Natural killer cell (primary cell): ENCODE results near the gene EXOC3L1. TPM values are rescaled to one million over a fixed set of nuclear protein-coding genes. Genes with fewer than 3 reads are reported as not detected.

ENCODE experiments used
- ATAC-seq, 3 donors: fragments of 150-1000 bp in 2 of 3; fragments of 200-7000 bp in 1 of 3; cut with Tn5 transposase; 1 replicate in 1 of 3; 2 replicates in 2 of 3; pipeline ENCODE4 v1.10.0; 2021; ENCODE audit warnings: mild to moderate bottlenecking in 2 of 3, moderate library complexity in 2 of 3
- DNase-seq, 2 donors: peaks; one replicate each; pipeline versions ENCODE4 v3.0.0 to v3.0.0-alpha.2; 2013 to 2021; ENCODE audit warnings: mixed read lengths in 1 of 2
- H3K27ac ChIP-seq: one replicate; pipeline ENCODE4 v1.5.1; 2013; ENCODE audit warnings: mild to moderate bottlenecking, low read length
- H3K27me3 ChIP-seq: one replicate; pipeline ENCODE4 v1.6.1; 2013; ENCODE audit warnings: low read length; ENCODE audit not compliant: control insufficient read depth, insufficient read depth
- H3K36me3 ChIP-seq: one replicate; pipeline ENCODE4 v1.6.1; 2013; ENCODE audit warnings: low read length; ENCODE audit not compliant: control insufficient read depth, insufficient read depth
- H3K4me1 ChIP-seq: one replicate; pipeline ENCODE4 v1.6.1; 2013; ENCODE audit warnings: low read length; ENCODE audit not compliant: control insufficient read depth, insufficient read depth
- H3K4me3 ChIP-seq: one replicate; pipeline ENCODE4 v1.5.1; 2013; ENCODE audit warnings: low read length
- H3K9me3 ChIP-seq: one replicate; pipeline ENCODE4 v1.6.1; 2013; ENCODE audit warnings: low read length; ENCODE audit not compliant: control insufficient read depth, insufficient read depth
- H3K27ac Mint-ChIP-seq, 2 donors: one replicate each; pipeline ENCODE4 v1.8.0; 2022; ENCODE audit warnings: mild to moderate bottlenecking in 2 of 2, mixed read lengths in 2 of 2, moderate library complexity in 1 of 2
- H3K27me3 Mint-ChIP-seq, 2 donors: one replicate each; pipeline ENCODE4 v1.8.0; 2022; ENCODE audit warnings: low read depth in 2 of 2, mixed read lengths in 2 of 2
- H3K36me3 Mint-ChIP-seq: one replicate; pipeline ENCODE4 v1.8.0; 2022; ENCODE audit warnings: mixed read lengths
- H3K4me1 Mint-ChIP-seq, 2 donors: one replicate each; pipeline ENCODE4 v1.8.0; 2022; ENCODE audit warnings: mixed read lengths in 2 of 2
- H3K4me3 Mint-ChIP-seq: one replicate; pipeline ENCODE4 v1.8.0; 2022; ENCODE audit warnings: mild to moderate bottlenecking, moderate library complexity, mixed read lengths
- H3K9me3 Mint-ChIP-seq, 2 donors: one replicate each; pipeline ENCODE4 v1.8.0; 2022; ENCODE audit warnings: mixed read lengths in 2 of 2
- WGBS: methylation state at CpG from one replicate; pipeline ENCODE4 v1.1.7; 2013; ENCODE audit warnings: missing lambda C conversion rate; ENCODE audit not compliant: insufficient coverage; 5-methylcytosine and 5-hydroxymethylcytosine counted together
- intact Hi-C: fragments of 100-400 bp; cut with micrococcal nuclease; formaldehyde crosslinking; loops from one replicate; pipeline ENCODE4 v1.14.2; 2022
- total RNA-seq, 4 donors: library from RNA; stranded (reverse); fragments of 120-200 nt in 1 of 4; gene quantifications; one replicate each; pipeline versions ENCODE4 v1.2.3 to v1.2.4, GENCODE V29; 2013 to 2022
- TF ChIP-seq, protein P1 (sequence below): fragments of 200-600 bp; IDR thresholded peaks from one replicate; pipeline ENCODE4 v1.8.0; 2022; ENCODE audit warnings: antibody characterized with exemption

Gene EXOC3L1
- total RNA-seq, 3 donors from 2014 or later (not counting 1 experiment from before 2014, with no cell fraction given), result not detected

DNA sequence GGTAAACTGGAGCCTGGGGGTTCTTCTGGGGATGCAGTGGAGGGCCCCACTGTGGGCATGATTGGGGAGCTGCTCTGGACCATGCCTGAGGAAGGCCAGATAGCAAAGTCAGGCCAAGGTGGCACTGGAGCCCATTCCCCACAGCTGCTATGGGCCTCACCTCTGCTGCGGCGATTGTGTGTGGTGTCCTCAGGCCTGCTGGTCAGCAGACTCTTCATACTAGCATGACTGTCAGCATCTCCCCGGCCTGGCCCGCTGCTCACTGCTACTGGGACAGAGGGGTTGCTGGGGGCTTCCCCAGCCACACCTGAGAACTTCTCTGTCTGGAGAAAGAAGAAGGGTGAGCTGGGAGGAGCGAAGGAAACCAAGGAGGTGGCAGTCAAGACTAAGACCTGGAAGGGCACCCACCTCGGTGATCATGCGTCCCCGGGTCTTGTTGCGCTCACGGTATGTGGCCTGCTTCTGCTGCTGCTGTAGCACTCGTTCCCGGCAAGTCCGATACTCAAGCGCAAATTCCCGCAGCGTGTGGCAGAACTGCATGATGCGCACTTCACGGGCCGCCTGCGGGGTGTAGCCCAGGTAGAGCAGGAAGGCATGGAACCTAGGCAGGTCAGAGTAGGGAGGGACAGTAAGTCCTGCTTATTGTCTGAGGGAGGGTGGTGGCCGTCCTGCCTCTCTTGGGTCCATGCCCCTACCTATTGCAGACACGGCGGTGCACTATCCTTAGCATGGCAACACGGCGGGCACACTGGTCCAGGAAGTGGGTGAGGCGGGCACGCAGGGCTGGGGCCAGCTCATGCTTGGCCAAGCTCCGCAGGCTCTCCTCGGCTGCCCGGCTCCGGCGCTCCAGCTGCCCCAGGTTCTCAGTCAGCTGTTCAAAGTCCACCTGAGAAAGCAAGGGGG is 40.2 kb upstream of the EXOC3L1 start:
- Mint-ChIP-seq H3K27ac (no peak overlapping the region), H3K4me1 (peaks cover 28 to 29% of the 10 kb centered on the region in 2 donors), H3K4me3 (no peak overlapping the region), H3K27me3 (no peaks in the 10 kb centered on the region), H3K9me3 (no peaks in the 10 kb centered on the region), H3K36me3 (no peaks in the 10 kb centered on the region)
- ATAC-seq (no peak), DNase-seq (no peak)
- H3K27ac ChIP-seq, result no peak overlapping the region
- WGBS, result 98% methylated on average over 32 of the region's 32 CpGs
- peaks cover 26% of the 10 kb centered on the region for H3K4me1 ChIP-seq
- H3K9me3 ChIP-seq, result no peaks in the 10 kb centered on the region
- no peak overlapping the region for H3K4me3 ChIP-seq
- H3K36me3 ChIP-seq, result peaks cover 43% of the 10 kb centered on the region
- TF ChIP-seq, protein P1, sequence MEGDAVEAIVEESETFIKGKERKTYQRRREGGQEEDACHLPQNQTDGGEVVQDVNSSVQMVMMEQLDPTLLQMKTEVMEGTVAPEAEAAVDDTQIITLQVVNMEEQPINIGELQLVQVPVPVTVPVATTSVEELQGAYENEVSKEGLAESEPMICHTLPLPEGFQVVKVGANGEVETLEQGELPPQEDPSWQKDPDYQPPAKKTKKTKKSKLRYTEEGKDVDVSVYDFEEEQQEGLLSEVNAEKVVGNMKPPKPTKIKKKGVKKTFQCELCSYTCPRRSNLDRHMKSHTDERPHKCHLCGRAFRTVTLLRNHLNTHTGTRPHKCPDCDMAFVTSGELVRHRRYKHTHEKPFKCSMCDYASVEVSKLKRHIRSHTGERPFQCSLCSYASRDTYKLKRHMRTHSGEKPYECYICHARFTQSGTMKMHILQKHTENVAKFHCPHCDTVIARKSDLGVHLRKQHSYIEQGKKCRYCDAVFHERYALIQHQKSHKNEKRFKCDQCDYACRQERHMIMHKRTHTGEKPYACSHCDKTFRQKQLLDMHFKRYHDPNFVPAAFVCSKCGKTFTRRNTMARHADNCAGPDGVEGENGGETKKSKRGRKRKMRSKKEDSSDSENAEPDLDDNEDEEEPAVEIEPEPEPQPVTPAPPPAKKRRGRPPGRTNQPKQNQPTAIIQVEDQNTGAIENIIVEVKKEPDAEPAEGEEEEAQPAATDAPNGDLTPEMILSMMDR, result no peak
- intact Hi-C loops, result no loop called here
- no peaks in the 10 kb centered on the region for H3K27me3 ChIP-seq

DNA sequence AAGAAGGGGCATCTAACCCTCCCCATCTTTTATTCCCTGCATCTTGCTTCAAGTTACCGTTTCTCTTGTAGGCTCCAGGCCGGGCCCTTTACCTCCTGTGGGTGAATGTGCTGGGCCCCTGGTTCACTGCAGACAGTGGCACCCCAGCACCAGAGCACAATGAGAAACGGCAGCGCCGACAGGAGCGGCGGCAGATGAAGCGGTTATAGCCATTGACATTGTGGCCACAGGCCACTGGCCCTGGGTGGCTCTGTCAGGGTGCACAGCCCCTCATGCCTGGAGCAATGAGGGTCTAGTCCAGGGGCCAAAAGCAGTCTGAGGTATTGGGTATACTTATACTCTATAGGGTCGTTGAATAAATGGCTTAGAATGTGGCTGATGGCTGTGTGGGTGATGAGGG is 39.0 kb upstream of the EXOC3L1 start:
- TF ChIP-seq, protein P1, result no peak
- Mint-ChIP-seq H3K27ac (peak overlapping the region; percentile 24 to 99), H3K27me3 (no peaks in the 10 kb centered on the region), H3K4me3 (peak overlapping the region; percentile 63), H3K4me1 (peaks cover 28 to 29% of the 10 kb centered on the region in 2 donors), H3K9me3 (no peaks in the 10 kb centered on the region), H3K36me3 (no peaks in the 10 kb centered on the region)
- DNase-seq (no peak), ATAC-seq (no peak)
- intact Hi-C loops, result no loop called here
- Histone ChIP-seq H3K36me3 (peaks cover 36% of the 10 kb centered on the region), H3K4me1 (peaks cover 26% of the 10 kb centered on the region), H3K4me3 (no peak overlapping the region), H3K27ac (no peak overlapping the region), H3K9me3 (no peaks in the 10 kb centered on the region), H3K27me3 (no peaks in the 10 kb centered on the region)
- 93% methylated on average over 9 of the region's 9 CpGs for WGBS

DNA sequence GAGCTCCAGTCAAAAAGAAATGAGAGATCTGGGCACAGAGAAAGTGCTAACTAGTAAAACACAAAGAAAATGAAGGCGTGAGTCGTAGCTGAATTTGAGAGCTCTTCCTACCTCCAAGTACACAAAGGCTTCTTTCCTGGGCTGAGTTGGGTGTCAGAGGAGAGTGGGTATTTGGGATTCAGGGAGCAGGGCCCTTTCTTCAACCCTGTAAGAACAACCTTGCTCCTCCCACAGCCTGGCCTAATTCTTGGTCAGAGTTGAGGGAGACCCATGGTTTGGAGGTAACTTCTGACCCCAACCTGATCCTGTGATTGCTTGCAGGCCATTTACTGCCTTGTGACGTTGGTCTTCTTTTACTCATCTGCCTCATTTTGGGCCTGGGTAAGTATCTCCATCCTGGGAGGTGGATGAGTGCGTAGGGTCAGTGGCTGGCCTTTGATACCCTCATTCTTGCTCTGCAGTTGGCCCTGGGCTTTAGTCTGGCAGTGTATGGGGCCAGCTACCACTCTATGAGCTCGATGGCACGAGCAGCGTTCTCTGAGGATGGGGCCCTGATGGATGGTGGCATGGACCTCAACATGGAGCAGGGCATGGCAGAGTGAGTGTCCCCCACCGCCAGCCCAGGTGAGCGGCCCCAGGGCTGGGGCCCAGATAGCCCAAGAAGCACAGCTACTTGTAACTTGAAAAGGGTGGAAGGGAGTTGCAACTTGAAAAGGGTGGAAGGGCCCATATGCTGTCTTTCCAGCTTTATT is 38.3 kb upstream of the EXOC3L1 start:
- TF ChIP-seq, protein P1, result no peak
- Mint-ChIP-seq H3K27ac (peak overlapping the region; percentile 96 to 99), H3K27me3 (no peaks in the 10 kb centered on the region), H3K4me3 (peak overlapping the region; percentile 100), H3K36me3 (no peaks in the 10 kb centered on the region), H3K4me1 (peaks cover 28 to 29% of the 10 kb centered on the region in 2 donors), H3K9me3 (no peaks in the 10 kb centered on the region)
- Histone ChIP-seq H3K27me3 (no peaks in the 10 kb centered on the region), H3K4me3 (no peak overlapping the region), H3K27ac (no peak overlapping the region), H3K9me3 (no peaks in the 10 kb centered on the region), H3K4me1 (peaks cover 26% of the 10 kb centered on the region), H3K36me3 (peaks cover 31% of the 10 kb centered on the region)
- ATAC-seq (no peak), DNase-seq (no peak)
- WGBS, result 92% methylated on average over 9 of the region's 9 CpGs
- intact Hi-C loops, result no loop called here
